ENCODE data around the gene FGR.

The FGR gene

GRCh38 chr1:27564710-27565649 is 70.0 kb downstream of the FGR start:
- DNase-seq = no peak

DNA sequence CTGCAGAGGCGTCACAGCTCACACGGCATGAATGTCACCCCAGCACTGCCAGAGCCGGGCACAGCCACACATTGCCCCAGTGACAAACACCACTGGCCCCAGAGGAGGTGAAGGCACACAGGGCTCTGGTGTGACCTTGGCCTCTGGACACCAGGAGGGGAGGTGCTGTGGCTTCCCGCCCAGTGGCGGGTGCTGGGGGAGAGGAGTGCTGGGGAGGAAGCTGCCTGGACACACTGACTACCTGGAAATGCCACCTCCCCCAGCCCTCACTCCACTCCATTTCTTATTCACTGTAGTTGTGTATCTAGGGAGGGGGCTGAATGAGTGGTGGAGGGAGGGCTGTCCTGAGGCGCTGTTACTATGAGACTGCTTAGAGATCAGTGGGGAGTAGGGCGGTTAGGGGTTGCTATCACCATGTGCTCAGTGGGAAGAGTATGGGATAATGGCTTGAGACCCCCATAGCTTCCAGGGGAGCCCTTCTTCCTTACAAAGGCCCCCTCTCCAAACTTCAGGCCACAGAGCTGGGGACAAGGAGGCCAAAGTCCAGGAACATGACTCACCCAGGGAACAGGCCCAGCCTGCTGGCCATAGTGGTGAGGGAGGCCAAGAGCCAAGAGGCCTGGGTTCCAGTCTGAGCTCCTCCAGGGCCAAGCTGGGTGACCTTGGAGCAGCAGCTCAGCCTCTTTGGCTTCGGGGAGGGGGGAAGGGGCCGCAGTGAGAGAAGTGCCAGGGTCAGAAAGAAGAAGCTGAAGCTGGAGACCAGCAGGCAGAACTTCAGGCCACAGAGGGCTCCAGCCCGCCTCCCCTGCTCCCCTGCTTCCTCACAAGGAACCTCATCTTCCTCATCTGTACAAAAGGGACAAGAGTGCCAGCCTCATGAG is 71.2 kb downstream of the FGR start:
- no peak for DNase-seq

GRCh38 chr1:27563341-27563590 is 71.7 kb downstream of the FGR start:
- DNase-seq = no peak

DNA sequence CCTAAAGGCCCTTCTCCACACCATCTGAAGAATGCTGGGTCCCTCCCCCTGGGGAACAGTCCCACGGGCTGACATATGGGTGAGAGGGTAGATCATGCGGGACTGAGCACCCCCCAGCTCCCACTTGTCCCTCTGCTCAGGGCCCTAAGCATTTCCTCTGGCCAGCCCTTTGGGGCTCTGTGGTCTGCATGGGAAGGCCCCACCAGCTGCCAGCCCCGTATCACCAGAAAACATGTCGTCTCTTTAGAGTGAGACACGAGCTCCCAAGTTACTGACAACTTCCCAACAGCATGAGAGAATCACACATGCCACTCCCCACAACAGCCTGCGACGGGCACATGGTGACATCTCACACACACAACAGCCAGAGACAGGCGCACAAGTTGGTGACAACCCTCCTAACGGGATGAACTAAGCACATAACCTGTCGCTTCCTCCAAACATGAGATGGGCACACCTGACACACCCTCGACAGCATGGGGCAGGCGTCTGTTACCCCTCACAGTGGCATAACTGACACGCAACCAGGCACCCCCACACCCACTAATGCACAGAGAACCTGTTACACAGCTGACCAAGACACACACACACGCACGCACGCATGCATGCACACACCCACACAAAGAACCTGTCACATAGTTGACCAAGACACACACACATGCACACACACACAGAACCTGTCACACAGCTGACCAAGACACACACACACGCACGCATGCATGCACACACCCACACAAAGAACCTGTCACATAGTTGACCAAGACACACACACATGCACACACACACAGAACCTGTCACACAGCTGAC is 72.2 kb downstream of the FGR start:
- no peak for DNase-seq
